ENCODE measurements around the gene LRMDA.

Gene LRMDA

DNA sequence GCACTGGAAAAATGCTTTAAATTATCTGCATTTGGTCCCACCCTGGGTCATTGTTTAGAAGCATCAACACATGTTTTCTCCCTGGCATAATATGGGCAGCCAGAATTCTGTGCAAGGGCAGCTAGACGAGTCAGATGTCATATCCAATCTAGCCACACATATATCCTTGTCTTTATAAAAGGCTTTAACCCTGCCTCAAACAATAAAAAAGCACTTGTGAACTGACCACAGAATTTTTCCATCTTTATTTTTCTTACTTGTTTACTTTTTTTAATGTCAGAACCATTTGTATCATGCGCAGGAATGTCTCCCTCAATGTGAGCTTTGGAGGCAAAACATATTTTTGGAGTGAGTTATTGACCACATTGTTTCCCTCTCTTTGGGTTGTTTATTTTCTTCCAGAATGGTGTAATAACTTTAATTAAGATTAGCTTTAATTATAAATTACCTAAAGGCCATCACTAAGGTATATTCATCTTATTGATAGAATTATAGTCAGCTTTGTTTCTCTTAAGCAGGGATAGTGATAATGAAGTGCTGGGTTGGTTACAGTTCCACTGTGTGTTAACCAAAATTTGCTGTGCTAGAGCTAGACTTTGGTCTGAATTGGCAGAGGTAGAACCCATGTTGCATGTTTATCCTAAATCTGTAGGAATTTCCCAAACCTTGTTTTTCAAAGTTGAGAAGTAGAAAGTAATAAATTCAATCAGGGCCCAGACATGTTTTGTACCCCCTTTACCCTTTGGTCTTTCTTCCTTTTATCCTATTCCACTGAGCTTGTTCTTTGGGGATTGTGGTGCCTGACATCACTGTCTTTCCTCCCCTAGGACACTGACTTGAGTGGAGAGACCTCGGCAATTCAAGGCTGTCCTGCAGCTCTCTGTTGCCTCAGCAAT is 1127.8 kb downstream of the LRMDA start:
- H3K9me3 Mint-ChIP-seq: no peaks in the 10 kb centered on the region
- H3K4me3 Mint-ChIP-seq: no peak overlapping the region
- TF ChIP-seq CTCF (IDR thresholded peaks at IDR 0.05): no peak
- H3K36me3 Mint-ChIP-seq (ENCODE audit: low read depth): no peaks in the 10 kb centered on the region
- peaks cover 53% of the 10 kb centered on the region for H3K4me1 Mint-ChIP-seq
- no peaks in the 10 kb centered on the region for H3K27me3 Mint-ChIP-seq (ENCODE audit: low read depth, poor library complexity)
- no peak for DNase-seq
- peak overlapping the region; percentile 87 for H3K27ac Mint-ChIP-seq

DNA sequence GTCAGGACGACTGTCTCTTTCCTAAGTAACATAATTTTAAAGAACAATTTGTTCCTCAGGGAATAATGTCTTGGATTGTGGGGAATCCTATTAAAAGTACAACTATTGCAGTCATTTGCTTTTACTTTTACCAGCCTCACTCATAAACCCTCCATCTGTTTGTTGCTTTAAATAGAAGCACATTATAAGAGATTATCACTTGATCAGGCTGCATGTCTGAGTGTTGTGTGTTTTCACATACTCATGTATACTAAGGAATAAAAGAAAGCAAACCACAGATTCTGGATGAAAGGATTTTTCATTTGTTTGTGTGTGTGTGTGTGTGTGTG is 1128.4 kb downstream of the LRMDA start:
- H3K27me3 Mint-ChIP-seq (ENCODE audit: low read depth, poor library complexity): no peaks in the 10 kb centered on the region
- no peaks in the 10 kb centered on the region for H3K9me3 Mint-ChIP-seq
- H3K36me3 Mint-ChIP-seq (ENCODE audit: low read depth): no peaks in the 10 kb centered on the region
- H3K27ac Mint-ChIP-seq: peak overlapping the region; percentile 87
- no peak for TF ChIP-seq CTCF (IDR thresholded peaks at IDR 0.05)
- no peak overlapping the region for H3K4me3 Mint-ChIP-seq
- DNase-seq: no peak
- H3K4me1 Mint-ChIP-seq: peaks cover 47% of the 10 kb centered on the region

DNA sequence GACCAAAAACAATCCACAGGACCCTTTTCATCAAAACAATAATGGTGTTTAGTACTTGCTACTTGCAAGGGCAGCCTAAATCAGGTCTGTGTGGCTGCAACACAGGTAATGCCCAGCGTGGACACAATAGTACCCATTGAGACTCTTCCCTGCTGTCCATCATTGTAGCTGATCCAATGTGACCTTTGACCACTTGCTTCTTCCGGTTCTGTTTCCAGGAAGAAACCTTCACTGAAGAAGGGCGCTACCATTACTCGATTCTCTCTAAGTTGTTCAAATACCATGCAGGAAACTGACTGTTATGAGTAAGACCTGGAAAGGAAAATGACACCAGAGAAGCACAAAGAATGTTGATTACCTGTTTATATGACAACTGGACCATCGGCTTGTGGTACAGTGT is 1128.9 kb downstream of the LRMDA start:
- Mint-ChIP-seq H3K27me3 (ENCODE audit: low read depth, poor library complexity) (no peaks in the 10 kb centered on the region), H3K27ac (no peak overlapping the region), H3K4me3 (no peak overlapping the region), H3K4me1 (peaks cover 45% of the 10 kb centered on the region), H3K9me3 (no peaks in the 10 kb centered on the region), H3K36me3 (ENCODE audit: low read depth) (no peaks in the 10 kb centered on the region)
- no peak for DNase-seq
- no peak for TF ChIP-seq CTCF (IDR thresholded peaks at IDR 0.05)

GRCh38 chr10:76563286-76563685 is 1131.9 kb downstream of the LRMDA start:
- Mint-ChIP-seq H3K36me3 (ENCODE audit: low read depth) (no peaks in the 10 kb centered on the region), H3K4me1 (peaks cover 25% of the 10 kb centered on the region), H3K4me3 (no peak overlapping the region), H3K9me3 (peaks cover 5% of the 10 kb centered on the region), H3K27ac (no peak overlapping the region), H3K27me3 (ENCODE audit: low read depth, poor library complexity) (no peaks in the 10 kb centered on the region)
- TF ChIP-seq CTCF (IDR thresholded peaks at IDR 0.05): no peak
- DNase-seq: no peak

DNA sequence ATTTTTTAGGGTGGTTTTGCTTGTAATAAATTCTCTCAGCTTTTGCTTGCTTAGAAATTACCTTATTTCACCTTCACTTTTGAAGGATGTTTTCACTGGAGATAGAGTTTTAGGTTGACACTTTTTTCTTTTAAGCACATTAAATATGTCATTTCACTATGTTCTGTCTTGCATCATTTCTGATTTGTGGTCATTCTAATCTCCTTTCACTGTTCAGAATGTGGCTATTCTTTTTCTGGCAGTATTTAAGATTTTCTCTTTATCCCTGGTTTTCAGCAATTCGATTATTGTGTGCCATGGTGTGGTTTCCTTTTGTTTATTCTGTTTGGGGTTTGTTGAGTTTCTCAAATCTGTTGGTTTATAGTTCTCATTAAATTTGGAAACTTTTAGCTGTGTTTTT is 1140.6 kb downstream of the LRMDA start:
- Mint-ChIP-seq H3K9me3 (peaks cover 23% of the 10 kb centered on the region), H3K27ac (no peak overlapping the region), H3K4me1 (no peaks in the 10 kb centered on the region), H3K27me3 (ENCODE audit: low read depth, poor library complexity) (peaks cover 3% of the 10 kb centered on the region), H3K36me3 (ENCODE audit: low read depth) (peaks cover 5% of the 10 kb centered on the region), H3K4me3 (no peak overlapping the region)
- TF ChIP-seq CTCF (IDR thresholded peaks at IDR 0.05): no peak
- no peak for DNase-seq

Measured in nephron progenitor cell (in vitro differentiated cells).